OCI-LY7 (cell line): ENCODE measurements around the gene ARMC9.

Source experiments
- EZH2phosphoT487 ChIP-seq: fragments of 200-600 bp; sonication (generic); IDR thresholded peaks from 2 replicates; pipeline ENCODE4 v1.6.1; 2018; ENCODE audit warnings: low read depth, borderline replicate concordance, mild to moderate bottlenecking, mixed run types, antibody characterized with exemption, low read length, moderate library complexity, mixed read lengths
- TF ChIP-seq, protein P1 (sequence below): fragments of 200-600 bp; sonication (generic); conservative IDR thresholded peaks from 2 replicates; pipeline ENCODE4 v1.5.1; 2014; ENCODE audit warnings: mild to moderate bottlenecking, antibody characterized with exemption, low read length, moderate library complexity, mixed read lengths

DNA sequence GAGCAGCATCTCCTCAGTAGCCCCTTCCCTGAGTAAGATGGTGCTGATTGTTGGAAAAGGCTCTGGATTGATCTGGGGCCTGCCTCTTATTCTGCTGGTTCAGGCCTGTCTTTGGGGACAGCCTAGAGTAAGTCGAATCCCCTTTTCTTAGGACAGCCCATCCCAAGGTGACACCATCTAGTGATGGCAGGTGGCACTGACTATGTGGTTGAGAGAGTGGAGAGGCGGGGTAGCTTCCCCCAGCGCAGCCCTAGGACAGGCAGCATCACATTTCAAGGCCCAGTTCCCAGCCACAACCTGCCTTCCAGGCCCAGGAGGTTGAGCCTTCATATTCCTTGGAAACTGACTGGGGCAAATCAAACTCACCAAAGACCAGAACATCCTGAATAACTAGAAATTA is 128.0 kb downstream of the ARMC9 start:
- TF ChIP-seq, protein P1, sequence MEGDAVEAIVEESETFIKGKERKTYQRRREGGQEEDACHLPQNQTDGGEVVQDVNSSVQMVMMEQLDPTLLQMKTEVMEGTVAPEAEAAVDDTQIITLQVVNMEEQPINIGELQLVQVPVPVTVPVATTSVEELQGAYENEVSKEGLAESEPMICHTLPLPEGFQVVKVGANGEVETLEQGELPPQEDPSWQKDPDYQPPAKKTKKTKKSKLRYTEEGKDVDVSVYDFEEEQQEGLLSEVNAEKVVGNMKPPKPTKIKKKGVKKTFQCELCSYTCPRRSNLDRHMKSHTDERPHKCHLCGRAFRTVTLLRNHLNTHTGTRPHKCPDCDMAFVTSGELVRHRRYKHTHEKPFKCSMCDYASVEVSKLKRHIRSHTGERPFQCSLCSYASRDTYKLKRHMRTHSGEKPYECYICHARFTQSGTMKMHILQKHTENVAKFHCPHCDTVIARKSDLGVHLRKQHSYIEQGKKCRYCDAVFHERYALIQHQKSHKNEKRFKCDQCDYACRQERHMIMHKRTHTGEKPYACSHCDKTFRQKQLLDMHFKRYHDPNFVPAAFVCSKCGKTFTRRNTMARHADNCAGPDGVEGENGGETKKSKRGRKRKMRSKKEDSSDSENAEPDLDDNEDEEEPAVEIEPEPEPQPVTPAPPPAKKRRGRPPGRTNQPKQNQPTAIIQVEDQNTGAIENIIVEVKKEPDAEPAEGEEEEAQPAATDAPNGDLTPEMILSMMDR, result no peak
- TF ChIP-seq EZH2phosphoT487, result no peak
